ENCODE measurements around the gene GSE1.

GRCh38 chr16:85704900-85705846 lies 92.1 kb downstream of the GSE1 start:
- TF ChIP-seq POLR2A (IDR thresholded peaks at IDR 0.05): no peak
- TF ChIP-seq CTCF (IDR thresholded peaks at IDR 0.05): peak in 2 of 4 donors; percentile 21 to 34

Data from right lobe of liver (tissue), 4 donors.